DND-41 (cell line): ENCODE results near the gene IL1RAP.

Experiments used
- ATAC-seq: fragments of 200-7000 bp; cut with Tn5 transposase; 3 replicates; pipeline ENCODE4 v1.9.1; 2021; ENCODE audit warnings: low read depth; ENCODE audit not compliant: insufficient read depth
- DNase-seq: peaks from one replicate; pipeline ENCODE4 v3.0.0-alpha.2; 2020
- H2AFZ ChIP-seq: 2 replicates; pipeline ENCODE4 v1.6.0; 2012; ENCODE audit warnings: low read depth, low read length
- H3K27ac ChIP-seq: 2 replicates; pipeline ENCODE4 v1.5.1; 2012; ENCODE audit warnings: low read length, inconsistent platforms
- H3K27me3 ChIP-seq: fragments of 200-600 bp; sonication (generic); 2 replicates; pipeline ENCODE4 v1.6.0; 2012; ENCODE audit warnings: low read length, mild to moderate bottlenecking, inconsistent platforms; ENCODE audit not compliant: insufficient read depth, poor library complexity
- H3K36me3 ChIP-seq: 2 replicates; pipeline ENCODE4 v1.5.1; 2012; ENCODE audit warnings: low read length, inconsistent platforms; ENCODE audit not compliant: insufficient read depth
- H3K4me1 ChIP-seq: 2 replicates; pipeline ENCODE4 v1.5.1; 2012; ENCODE audit warnings: mild to moderate bottlenecking, low read length; ENCODE audit not compliant: insufficient read depth
- H3K4me2 ChIP-seq: 2 replicates; pipeline ENCODE4 v1.6.0; 2012; ENCODE audit warnings: mild to moderate bottlenecking, moderate library complexity, low read length, inconsistent platforms; ENCODE audit not compliant: insufficient read depth
- H3K4me3 ChIP-seq, 2 experiments: fragments of 200-600 bp in 1 of 2; shearing (Covaris generic) in 1 of 2; 2 replicates each; pipeline ENCODE4 v1.5.1; 2012 to 2016; ENCODE audit warnings: inconsistent platforms in 2 of 2, low read length in 2 of 2, mild to moderate bottlenecking in 2 of 2, low read depth in 1 of 2, moderate library complexity in 1 of 2
- H3K79me2 ChIP-seq: 2 replicates; pipeline ENCODE4 v1.6.0; 2012; ENCODE audit warnings: low read length, inconsistent platforms; ENCODE audit not compliant: insufficient read depth
- H3K9ac ChIP-seq: 2 replicates; pipeline ENCODE4 v1.6.0; 2012; ENCODE audit warnings: low read depth, mild to moderate bottlenecking, inconsistent platforms, low read length, moderate library complexity
- H3K9me3 ChIP-seq: 2 replicates; pipeline ENCODE4 v1.5.1; 2012; ENCODE audit warnings: low read length, moderate library complexity, mild to moderate bottlenecking, inconsistent platforms; ENCODE audit not compliant: insufficient read depth, severe bottlenecking
- H4K20me1 ChIP-seq: 2 replicates; pipeline ENCODE4 v1.6.0; 2012; ENCODE audit warnings: low read length; ENCODE audit not compliant: insufficient read depth
- CTCF ChIP-seq: IDR thresholded peaks from 2 replicates; pipeline ENCODE4 v1.5.1; 2012; ENCODE audit warnings: borderline replicate concordance, low read length, moderate library complexity, mild to moderate bottlenecking; ENCODE audit not compliant: poor library complexity, severe bottlenecking; ENCODE audit errors: extremely low read depth
- EZH2 ChIP-seq: IDR thresholded peaks from 3 replicates; pipeline ENCODE4 v1.6.1; 2012; ENCODE audit warnings: borderline replicate concordance, low read depth, mild to moderate bottlenecking, moderate library complexity, low read length, inconsistent platforms; ENCODE audit not compliant: severe bottlenecking

Gene IL1RAP

GRCh38 chr3:190619761-190620160 lies 105.9 kb downstream of the IL1RAP start:
- peaks cover 53% of the 10 kb centered on the region for H3K4me1 ChIP-seq
- H3K36me3 ChIP-seq = peaks cover 37% of the 10 kb centered on the region; the same call in 1 of the 2 replicates

GRCh38 chr3:190620886-190621608 lies 107.2 kb downstream of the IL1RAP start:
- no peak overlapping the region for H2AFZ ChIP-seq
- H3K79me2 ChIP-seq = no peaks in the 10 kb centered on the region
- no peak for ATAC-seq
- H3K27ac ChIP-seq = 0 out of 2 replicates have a peak overlapping the region, but pooled peaks have one; percentile 42
- H3K36me3 ChIP-seq = peaks cover 44% of the 10 kb centered on the region; the same call in 1 of the 2 replicates
- DNase-seq = no peak
- no peaks in the 10 kb centered on the region for H3K9me3 ChIP-seq
- H3K4me2 ChIP-seq = no peak overlapping the region
- no peaks in the 10 kb centered on the region for H3K27me3 ChIP-seq
- H3K9ac ChIP-seq = no peak overlapping the region
- TF ChIP-seq EZH2 (no peak), CTCF (no peak)
- peaks cover 43% of the 10 kb centered on the region for H3K4me1 ChIP-seq
- H3K4me3 ChIP-seq = no peak overlapping the region
- H4K20me1 ChIP-seq = no peaks in the 10 kb centered on the region

More at GRCh38 chr3:190619761-190620160, 105.9 kb downstream of the IL1RAP start:
- peak overlapping the region; percentile 93 for H3K27ac ChIP-seq
- H3K4me2 ChIP-seq = peak overlapping the region; percentile 7; the same call in 1 of the 2 replicates
- no peaks in the 10 kb centered on the region for H3K9me3 ChIP-seq
- DNase-seq = no peak
- no peak overlapping the region for H3K4me3 ChIP-seq
- ATAC-seq = no peak
- H4K20me1 ChIP-seq = no peaks in the 10 kb centered on the region
- H3K27me3 ChIP-seq = no peaks in the 10 kb centered on the region
- H3K9ac ChIP-seq = peak overlapping the region; percentile 53; the same call in 1 of the 2 replicates
- no peak overlapping the region for H2AFZ ChIP-seq
- TF ChIP-seq CTCF = no peak
- no peak for TF ChIP-seq EZH2
- H3K79me2 ChIP-seq = no peaks in the 10 kb centered on the region

GRCh38 chr3:190621927-190622326 lies 108.0 kb downstream of the IL1RAP start:
- ATAC-seq (no peak), DNase-seq (no peak)
- Histone ChIP-seq H3K4me3 (no peak overlapping the region), H3K27me3 (no peaks in the 10 kb centered on the region), H3K4me1 (peaks cover 35% of the 10 kb centered on the region), H3K79me2 (no peaks in the 10 kb centered on the region), H2AFZ (no peak overlapping the region), H4K20me1 (no peaks in the 10 kb centered on the region), H3K4me2 (no peak overlapping the region), H3K9ac (no peak overlapping the region), H3K36me3 (peaks cover 44% of the 10 kb centered on the region; the same call in 1 of the 2 replicates), H3K9me3 (no peaks in the 10 kb centered on the region), H3K27ac (no peak overlapping the region)
- TF ChIP-seq EZH2 (no peak), CTCF (no peak)
